ENCODE data around the gene PPP3CA. TPM values are rescaled to one million over a fixed set of nuclear protein-coding genes. Genes with fewer than 3 reads are reported as not detected.

Gene PPP3CA
- total RNA-seq, 2 donors from 2014 or later: 13.7 to 20.8 TPM

DNA sequence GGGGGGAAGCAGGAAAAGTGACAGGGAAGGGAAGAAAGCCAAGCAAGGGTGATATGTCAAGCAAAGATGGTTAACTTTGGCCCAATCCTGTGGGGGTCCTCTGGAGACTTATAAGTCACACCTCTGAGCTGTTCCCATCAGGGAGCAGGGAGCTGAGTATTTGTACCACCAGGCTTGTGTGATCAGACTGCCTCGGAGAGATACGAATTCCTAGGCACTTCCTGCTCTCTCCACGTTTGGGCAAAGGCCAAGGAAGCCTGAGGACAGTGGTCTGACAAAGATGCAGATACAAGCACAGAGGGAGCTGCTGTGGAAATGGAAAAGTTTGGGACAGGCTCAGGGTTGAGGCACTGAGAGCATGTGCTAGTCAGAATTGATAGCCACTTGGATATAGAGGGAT is 10.4 kb upstream of the PPP3CA start:
- 56 to 57% methylated on average over 3 of the region's 3 CpGs for WGBS, 2 donors
- H3K36me3 ChIP-seq (replicated peaks in 1 of 2; ENCODE audit: insufficient read depth in 1 of 2, low read depth in 2 of 2): no peaks in the 10 kb centered on the region
- intact Hi-C loops (cut with DNase I): no loop called here

DNA sequence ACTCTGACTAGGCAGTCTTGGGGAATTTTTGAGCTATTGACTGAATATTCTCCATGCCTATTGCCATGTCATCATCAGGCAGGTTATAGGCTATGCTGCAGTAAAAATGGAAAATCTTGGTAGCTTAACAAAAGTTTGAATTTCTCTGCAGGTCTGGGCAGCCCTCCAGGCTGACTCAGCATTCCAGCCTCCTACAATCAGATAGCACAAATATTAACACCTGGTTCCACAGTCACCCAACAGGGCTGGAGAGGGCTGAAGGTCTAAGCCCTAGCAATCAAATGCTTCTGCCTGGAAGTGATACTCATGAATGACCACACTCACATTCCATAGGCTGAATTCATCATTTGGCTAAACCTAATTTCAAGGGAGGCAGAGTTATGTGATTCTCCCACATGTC is 9.6 kb upstream of the PPP3CA start:
- Histone ChIP-seq H3K27ac (peak overlapping the region in 1 of 4 donors; percentile 6), H3K4me3 (no peak overlapping the region), H3K27me3 (no peaks in the 10 kb centered on the region), H3K9me3 (no peaks in the 10 kb centered on the region), H3K4me1 (peaks cover 15% of the 10 kb centered on the region), H3K36me3 (replicated peaks in 1 of 2; ENCODE audit: insufficient read depth in 1 of 2, low read depth in 2 of 2) (no peaks in the 10 kb centered on the region)
- peak; percentile 67 to 80 (median 74) for DNase-seq
- peak; percentile 98 for ATAC-seq
- no peak for TF ChIP-seq POLR2A (IDR thresholded peaks at IDR 0.05)
- TF ChIP-seq, protein P1, sequence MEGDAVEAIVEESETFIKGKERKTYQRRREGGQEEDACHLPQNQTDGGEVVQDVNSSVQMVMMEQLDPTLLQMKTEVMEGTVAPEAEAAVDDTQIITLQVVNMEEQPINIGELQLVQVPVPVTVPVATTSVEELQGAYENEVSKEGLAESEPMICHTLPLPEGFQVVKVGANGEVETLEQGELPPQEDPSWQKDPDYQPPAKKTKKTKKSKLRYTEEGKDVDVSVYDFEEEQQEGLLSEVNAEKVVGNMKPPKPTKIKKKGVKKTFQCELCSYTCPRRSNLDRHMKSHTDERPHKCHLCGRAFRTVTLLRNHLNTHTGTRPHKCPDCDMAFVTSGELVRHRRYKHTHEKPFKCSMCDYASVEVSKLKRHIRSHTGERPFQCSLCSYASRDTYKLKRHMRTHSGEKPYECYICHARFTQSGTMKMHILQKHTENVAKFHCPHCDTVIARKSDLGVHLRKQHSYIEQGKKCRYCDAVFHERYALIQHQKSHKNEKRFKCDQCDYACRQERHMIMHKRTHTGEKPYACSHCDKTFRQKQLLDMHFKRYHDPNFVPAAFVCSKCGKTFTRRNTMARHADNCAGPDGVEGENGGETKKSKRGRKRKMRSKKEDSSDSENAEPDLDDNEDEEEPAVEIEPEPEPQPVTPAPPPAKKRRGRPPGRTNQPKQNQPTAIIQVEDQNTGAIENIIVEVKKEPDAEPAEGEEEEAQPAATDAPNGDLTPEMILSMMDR (IDR thresholded peaks at IDR 0.05): no peak
- intact Hi-C loops (cut with DNase I): no loop called here

More for the DNA sequence above, 10.4 kb upstream of the PPP3CA start:
- ATAC-seq (no peak), DNase-seq (no peak)
- no peaks in the 10 kb centered on the region for H3K27me3 ChIP-seq
- H3K4me3 ChIP-seq: no peak overlapping the region
- TF ChIP-seq, protein P1 (IDR thresholded peaks at IDR 0.05): no peak
- no peak for TF ChIP-seq POLR2A (IDR thresholded peaks at IDR 0.05)
- no peaks in the 10 kb centered on the region for H3K9me3 ChIP-seq
- H3K27ac ChIP-seq: no peak overlapping the region
- H3K4me1 ChIP-seq: peaks cover 15% of the 10 kb centered on the region

DNA sequence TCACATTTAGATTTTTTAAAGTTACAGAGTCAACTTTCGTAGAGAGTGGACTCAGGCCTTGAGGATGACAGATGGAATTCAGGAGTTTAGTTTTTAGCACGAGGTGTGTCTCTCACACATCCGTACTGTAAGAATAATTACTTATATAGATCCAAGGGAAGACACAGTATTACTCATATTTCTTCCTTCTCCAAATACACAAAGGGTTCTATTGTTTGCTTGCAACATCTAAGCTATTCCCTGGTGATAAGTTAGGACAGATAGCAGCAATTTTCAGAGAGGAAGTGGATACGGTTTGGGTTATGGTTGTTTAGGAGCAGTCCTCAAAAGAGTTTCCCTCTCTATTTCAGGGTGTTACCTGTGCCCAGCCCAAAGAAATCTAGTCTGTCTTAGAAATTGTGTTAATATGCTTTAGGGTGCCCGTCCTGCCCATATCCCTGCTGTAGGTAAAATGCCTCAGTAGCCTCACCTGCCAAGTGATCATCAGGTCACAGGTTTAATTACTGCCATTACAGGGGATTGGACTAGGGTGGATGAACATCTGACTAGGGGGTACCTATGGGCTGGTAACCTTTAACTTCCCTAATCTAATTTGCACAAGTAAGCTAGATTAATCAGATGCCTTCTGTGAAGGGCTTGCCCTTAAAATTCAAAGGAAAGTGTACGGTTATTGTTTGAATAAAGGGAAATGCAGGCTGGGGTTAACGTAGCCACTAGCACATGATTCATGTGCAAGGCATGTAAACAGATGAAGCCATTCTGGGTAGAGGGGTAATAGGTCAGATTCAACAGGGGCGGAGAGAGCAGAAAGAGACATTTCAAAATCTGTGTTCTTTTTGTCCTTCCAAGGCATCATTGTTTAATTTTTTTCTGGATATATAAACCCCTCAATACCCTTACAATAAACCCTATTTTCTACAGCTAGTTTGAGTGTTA is 8.7 kb upstream of the PPP3CA start:
- no peak for DNase-seq
- H3K4me1 ChIP-seq: peaks cover 15% of the 10 kb centered on the region
- no peak overlapping the region for H3K4me3 ChIP-seq
- no peaks in the 10 kb centered on the region for H3K9me3 ChIP-seq
- WGBS, 2 donors: 59 to 61% methylated on average over 8 of the region's 8 CpGs
- no peaks in the 10 kb centered on the region for H3K36me3 ChIP-seq (replicated peaks in 1 of 2; ENCODE audit: insufficient read depth in 1 of 2, low read depth in 2 of 2)
- TF ChIP-seq, protein P1 (IDR thresholded peaks at IDR 0.05): no peak
- no peak for TF ChIP-seq POLR2A (IDR thresholded peaks at IDR 0.05)
- peak; percentile 54 for ATAC-seq
- peak overlapping the region in 1 of 4 donors; percentile 6 for H3K27ac ChIP-seq
- no peaks in the 10 kb centered on the region for H3K27me3 ChIP-seq
- intact Hi-C loops (cut with DNase I): no loop called here

DNA sequence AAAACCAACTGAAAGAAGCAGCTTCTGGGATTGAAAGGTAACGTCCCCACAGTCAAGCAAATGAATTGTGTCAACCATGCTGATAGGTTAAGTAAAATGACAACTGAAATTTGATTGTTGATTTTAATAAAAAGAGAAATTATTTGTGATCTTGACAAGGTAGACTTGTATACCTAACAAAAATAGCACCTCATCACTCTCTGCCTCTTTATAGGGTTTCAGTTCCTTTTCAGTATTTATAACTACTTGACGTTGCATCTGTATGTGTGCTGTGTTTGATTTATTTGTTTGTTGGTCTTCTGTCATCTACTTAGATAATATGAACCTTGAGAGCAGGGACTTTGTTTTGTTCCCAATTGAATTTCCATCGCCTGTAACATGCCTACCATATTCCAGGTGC is 7.9 kb upstream of the PPP3CA start:
- intact Hi-C loops (cut with DNase I): no loop called here
- H3K27ac ChIP-seq: no peak overlapping the region
- ATAC-seq (no peak), DNase-seq (no peak)
- no peaks in the 10 kb centered on the region for H3K27me3 ChIP-seq
- TF ChIP-seq, protein P1 (IDR thresholded peaks at IDR 0.05): no peak
- no peak for TF ChIP-seq POLR2A (IDR thresholded peaks at IDR 0.05)
- H3K4me1 ChIP-seq: peaks cover 15% of the 10 kb centered on the region
- H3K36me3 ChIP-seq (replicated peaks in 1 of 2; ENCODE audit: insufficient read depth in 1 of 2, low read depth in 2 of 2): no peaks in the 10 kb centered on the region
- no peaks in the 10 kb centered on the region for H3K9me3 ChIP-seq
- 64 to 77% methylated on average over 3 of the region's 3 CpGs for WGBS, 2 donors
- no peak overlapping the region for H3K4me3 ChIP-seq

DNA sequence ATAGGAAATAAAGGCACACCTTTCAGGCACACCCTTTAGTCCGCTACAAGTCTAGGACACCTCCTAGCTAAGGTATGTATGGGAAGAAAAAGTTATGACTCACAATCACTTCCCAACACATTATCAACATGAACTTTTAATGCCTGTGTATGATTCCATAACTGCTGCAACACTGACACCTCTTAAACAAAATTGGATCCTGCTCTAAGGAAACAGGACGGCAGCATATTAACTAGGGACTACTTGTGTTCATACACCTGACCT is 2.4 kb upstream of the PPP3CA start:
- Histone ChIP-seq H3K4me3 (no peak overlapping the region), H3K36me3 (replicated peaks in 1 of 2; ENCODE audit: insufficient read depth in 1 of 2, low read depth in 2 of 2) (no peaks in the 10 kb centered on the region), H3K27me3 (no peaks in the 10 kb centered on the region), H3K27ac (no peak overlapping the region), H3K4me1 (peaks cover 21% of the 10 kb centered on the region), H3K9me3 (no peaks in the 10 kb centered on the region)
- TF ChIP-seq POLR2A (IDR thresholded peaks at IDR 0.05): no peak
- TF ChIP-seq, protein P1 (IDR thresholded peaks at IDR 0.05): no peak
- 94 to 95% methylated on average over 2 of the region's 2 CpGs for WGBS, 2 donors
- ATAC-seq (no peak), DNase-seq (no peak)
- intact Hi-C loops (cut with DNase I): loop anchor here (10.0 kb wide), 1 partner anchor 55 kb away; no protein-coding TSS in a partner anchor
